ENCODE measurements around the gene ZFHX3. TPM values are rescaled to one million over a fixed set of nuclear protein-coding genes. Genes with fewer than 3 reads are reported as not detected.

ZFHX3 gene
- total RNA-seq, 1 experiment from 2014 or later: 21.8 TPM

DNA sequence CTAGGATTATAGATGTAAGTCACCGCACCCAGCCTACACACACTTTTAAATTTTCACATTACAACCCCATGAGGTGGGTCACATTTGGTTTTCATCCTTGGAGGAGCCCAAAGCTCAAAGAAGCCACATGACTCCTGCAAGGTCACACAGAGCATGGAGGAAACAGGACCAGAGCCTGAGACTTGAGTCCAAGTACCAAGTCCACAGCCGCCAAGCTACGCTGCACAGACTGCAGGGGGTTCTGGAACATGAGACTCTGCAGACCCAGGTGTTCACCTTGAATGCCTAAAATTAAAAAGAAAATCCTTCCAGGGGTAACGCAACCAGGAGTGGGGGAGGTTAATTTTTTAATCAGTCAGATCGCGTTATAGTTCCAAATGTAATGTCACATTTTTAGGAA, 150.2 kb downstream of the ZFHX3 start:
- TF ChIP-seq EZH2 (IDR thresholded peaks at IDR 0.05; ENCODE audit: borderline replicate concordance, low read depth, low read length, poor library complexity, severe bottlenecking): no peak
- TF ChIP-seq, protein P1, sequence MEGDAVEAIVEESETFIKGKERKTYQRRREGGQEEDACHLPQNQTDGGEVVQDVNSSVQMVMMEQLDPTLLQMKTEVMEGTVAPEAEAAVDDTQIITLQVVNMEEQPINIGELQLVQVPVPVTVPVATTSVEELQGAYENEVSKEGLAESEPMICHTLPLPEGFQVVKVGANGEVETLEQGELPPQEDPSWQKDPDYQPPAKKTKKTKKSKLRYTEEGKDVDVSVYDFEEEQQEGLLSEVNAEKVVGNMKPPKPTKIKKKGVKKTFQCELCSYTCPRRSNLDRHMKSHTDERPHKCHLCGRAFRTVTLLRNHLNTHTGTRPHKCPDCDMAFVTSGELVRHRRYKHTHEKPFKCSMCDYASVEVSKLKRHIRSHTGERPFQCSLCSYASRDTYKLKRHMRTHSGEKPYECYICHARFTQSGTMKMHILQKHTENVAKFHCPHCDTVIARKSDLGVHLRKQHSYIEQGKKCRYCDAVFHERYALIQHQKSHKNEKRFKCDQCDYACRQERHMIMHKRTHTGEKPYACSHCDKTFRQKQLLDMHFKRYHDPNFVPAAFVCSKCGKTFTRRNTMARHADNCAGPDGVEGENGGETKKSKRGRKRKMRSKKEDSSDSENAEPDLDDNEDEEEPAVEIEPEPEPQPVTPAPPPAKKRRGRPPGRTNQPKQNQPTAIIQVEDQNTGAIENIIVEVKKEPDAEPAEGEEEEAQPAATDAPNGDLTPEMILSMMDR (conservative IDR thresholded peaks at IDR 0.05; ENCODE audit: low read depth, low read length): no peak
- no peaks in the 10 kb centered on the region for H3K27me3 ChIP-seq (replicated peaks; ENCODE audit: insufficient read depth, low read depth, low read length, poor library complexity)
- H3K27ac ChIP-seq (ENCODE audit: low read depth, low read length, poor library complexity, severe bottlenecking): no peak overlapping the region
- intact Hi-C loops (cut with micrococcal nuclease; ENCODE audit: unreplicated experiment): no loop called here
- H3K4me1 ChIP-seq (ENCODE audit: insufficient read depth, low read length, poor library complexity, severe bottlenecking): peaks cover 60% of the 10 kb centered on the region
- no peak overlapping the region for H3K4me3 ChIP-seq (ENCODE audit: low read depth, low read length, poor library complexity, severe bottlenecking)
- no TSS peak for BruUV-seq (replicated peaks)
- H3K9me3 ChIP-seq (ENCODE audit: low read depth, low read length, poor library complexity, severe bottlenecking): no peaks in the 10 kb centered on the region
- ChIA-PET POLR2A (ENCODE audit: low non-redundant PET) (no interaction called here), CTCF (no interaction called here)
- no peaks in the 10 kb centered on the region for H3K36me3 ChIP-seq (ENCODE audit: insufficient read depth, low read length, poor library complexity, severe bottlenecking)
- no peak for DNase-seq (ENCODE audit: low spot score)

DNA sequence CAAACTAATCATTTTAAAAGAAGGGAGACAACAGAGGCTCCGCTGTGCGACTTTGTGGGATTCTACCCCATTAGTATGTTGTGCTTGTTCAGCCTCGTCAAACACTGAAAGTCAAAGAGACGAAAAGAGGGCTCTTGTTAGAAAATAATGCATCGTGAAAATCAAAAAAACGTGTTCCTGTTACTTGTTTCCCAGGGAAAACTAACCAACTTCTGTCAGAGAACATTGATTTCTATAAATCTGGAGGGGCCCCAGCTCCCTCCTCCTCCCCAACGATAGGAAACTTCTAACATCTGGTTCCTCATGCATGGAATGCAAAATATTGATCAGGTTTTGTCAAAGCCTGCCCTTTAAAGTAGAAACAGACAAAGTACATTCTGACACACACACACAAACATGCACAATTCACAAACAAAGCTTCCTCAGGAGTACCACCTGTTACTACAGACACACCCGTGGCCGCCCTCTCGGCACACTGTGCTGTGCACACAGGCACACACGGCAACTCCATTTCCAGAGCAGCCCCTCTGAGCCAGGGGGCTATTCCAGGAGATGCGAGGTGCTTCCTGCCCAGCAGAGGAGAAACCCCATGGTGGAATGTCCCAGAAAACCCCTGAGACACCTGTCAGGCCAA, 151.3 kb downstream of the ZFHX3 start:
- no peaks in the 10 kb centered on the region for H3K9me3 ChIP-seq (ENCODE audit: low read depth, low read length, poor library complexity, severe bottlenecking)
- TF ChIP-seq EZH2 (IDR thresholded peaks at IDR 0.05; ENCODE audit: borderline replicate concordance, low read depth, low read length, poor library complexity, severe bottlenecking): no peak
- TF ChIP-seq, protein P1 (conservative IDR thresholded peaks at IDR 0.05; ENCODE audit: low read depth, low read length): no peak
- no peak overlapping the region for H3K4me3 ChIP-seq (ENCODE audit: low read depth, low read length, poor library complexity, severe bottlenecking)
- ChIA-PET POLR2A (ENCODE audit: low non-redundant PET) (interaction anchor here (0.6 kb wide), 1 partner anchor 34 kb away, joined by 9 read pairs; no protein-coding TSS in a partner anchor), CTCF (no interaction called here)
- no peak overlapping the region for H3K27ac ChIP-seq (ENCODE audit: low read depth, low read length, poor library complexity, severe bottlenecking)
- BruUV-seq (replicated peaks): no TSS peak
- intact Hi-C loops (cut with micrococcal nuclease; ENCODE audit: unreplicated experiment): no loop called here
- H3K36me3 ChIP-seq (ENCODE audit: insufficient read depth, low read length, poor library complexity, severe bottlenecking): no peaks in the 10 kb centered on the region
- DNase-seq (ENCODE audit: low spot score): no peak
- peaks cover 49% of the 10 kb centered on the region for H3K4me1 ChIP-seq (ENCODE audit: insufficient read depth, low read length, poor library complexity, severe bottlenecking)
- H3K27me3 ChIP-seq (replicated peaks; ENCODE audit: insufficient read depth, low read depth, low read length, poor library complexity): no peaks in the 10 kb centered on the region

- no peaks in the 10 kb centered on the region for H3K36me3 ChIP-seq (ENCODE audit: insufficient read depth, low read length, poor library complexity, severe bottlenecking)
- no peak overlapping the region for H3K27ac ChIP-seq (ENCODE audit: low read depth, low read length, poor library complexity, severe bottlenecking)
- ChIA-PET CTCF (no interaction called here), POLR2A (ENCODE audit: low non-redundant PET) (no interaction called here)
- TF ChIP-seq, protein P1 (conservative IDR thresholded peaks at IDR 0.05; ENCODE audit: low read depth, low read length): no peak
- TF ChIP-seq EZH2 (IDR thresholded peaks at IDR 0.05; ENCODE audit: borderline replicate concordance, low read depth, low read length, poor library complexity, severe bottlenecking): no peak
- peaks cover 42% of the 10 kb centered on the region for H3K4me1 ChIP-seq (ENCODE audit: insufficient read depth, low read length, poor library complexity, severe bottlenecking)
- H3K4me3 ChIP-seq (ENCODE audit: low read depth, low read length, poor library complexity, severe bottlenecking): no peak overlapping the region
- BruUV-seq (replicated peaks): no TSS peak
- no peaks in the 10 kb centered on the region for H3K9me3 ChIP-seq (ENCODE audit: low read depth, low read length, poor library complexity, severe bottlenecking)
- no peaks in the 10 kb centered on the region for H3K27me3 ChIP-seq (replicated peaks; ENCODE audit: insufficient read depth, low read depth, low read length, poor library complexity)
- no peak for DNase-seq (ENCODE audit: low spot score)
- intact Hi-C loops (cut with micrococcal nuclease; ENCODE audit: unreplicated experiment): no loop called here
Observed at GRCh38 chr16:72895951-72896350, 152.0 kb downstream of the ZFHX3 start.

All from A673 (cell line).